GM12865 (cell line): Measurements from ENCODE around the gene PODN.

Experiments used
- DNase-seq: peaks from one replicate; pipeline ENCODE4 v3.0.0; 2010; ENCODE audit warnings: low read depth
- H3K4me3 ChIP-seq: 2 replicates; pipeline ENCODE4 v1.5.1; 2011; ENCODE audit warnings: mild to moderate bottlenecking, low read depth, low read length, control low read depth
- TF ChIP-seq, protein P1 (sequence below): IDR thresholded peaks from 2 replicates; pipeline ENCODE4 v1.5.1; 2011; ENCODE audit warnings: low read length, control low read depth, low read depth, inconsistent platforms; ENCODE audit not compliant: insufficient read depth; ENCODE audit errors: missing control alignments

Gene PODN

DNA sequence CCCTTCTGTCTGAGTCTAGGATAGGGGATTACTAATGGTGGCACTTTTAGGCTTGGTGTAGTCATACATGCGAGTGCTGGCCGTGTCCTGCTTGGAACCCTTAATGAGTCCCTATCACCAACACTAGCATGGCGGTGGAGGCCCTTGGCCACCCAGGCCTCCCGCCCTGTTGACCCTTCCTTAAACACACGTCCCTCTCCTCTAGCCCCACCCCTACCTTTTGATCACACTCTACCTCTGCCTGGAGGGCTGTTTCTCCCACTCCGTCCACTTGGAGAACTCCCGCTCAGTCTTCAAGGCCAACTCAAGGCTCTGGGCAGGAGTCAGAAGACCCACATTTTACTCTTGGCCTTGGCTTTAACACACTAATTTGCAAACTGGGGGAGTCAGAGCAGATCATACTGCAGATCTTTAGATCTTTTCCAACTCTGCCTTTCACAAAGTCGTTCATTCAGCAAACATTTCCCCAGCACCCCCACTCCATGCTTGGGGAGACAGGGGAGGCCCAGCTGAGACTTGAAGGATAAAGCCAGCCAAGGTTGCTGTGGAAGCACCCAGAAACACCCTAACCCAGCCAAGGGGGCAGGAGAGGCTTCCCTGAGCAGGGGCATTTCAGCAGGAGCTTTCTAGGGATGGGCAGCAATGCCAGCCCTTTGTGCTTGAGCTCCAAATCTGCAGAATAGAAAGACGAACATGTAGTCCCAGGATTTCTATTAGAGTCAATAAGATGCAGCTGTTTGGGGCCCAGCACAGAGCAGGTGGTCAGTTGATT lies 1.9 kb downstream of the PODN start:
- H3K4me3 ChIP-seq, result no peak overlapping the region
- no peak for DNase-seq
- TF ChIP-seq, protein P1, sequence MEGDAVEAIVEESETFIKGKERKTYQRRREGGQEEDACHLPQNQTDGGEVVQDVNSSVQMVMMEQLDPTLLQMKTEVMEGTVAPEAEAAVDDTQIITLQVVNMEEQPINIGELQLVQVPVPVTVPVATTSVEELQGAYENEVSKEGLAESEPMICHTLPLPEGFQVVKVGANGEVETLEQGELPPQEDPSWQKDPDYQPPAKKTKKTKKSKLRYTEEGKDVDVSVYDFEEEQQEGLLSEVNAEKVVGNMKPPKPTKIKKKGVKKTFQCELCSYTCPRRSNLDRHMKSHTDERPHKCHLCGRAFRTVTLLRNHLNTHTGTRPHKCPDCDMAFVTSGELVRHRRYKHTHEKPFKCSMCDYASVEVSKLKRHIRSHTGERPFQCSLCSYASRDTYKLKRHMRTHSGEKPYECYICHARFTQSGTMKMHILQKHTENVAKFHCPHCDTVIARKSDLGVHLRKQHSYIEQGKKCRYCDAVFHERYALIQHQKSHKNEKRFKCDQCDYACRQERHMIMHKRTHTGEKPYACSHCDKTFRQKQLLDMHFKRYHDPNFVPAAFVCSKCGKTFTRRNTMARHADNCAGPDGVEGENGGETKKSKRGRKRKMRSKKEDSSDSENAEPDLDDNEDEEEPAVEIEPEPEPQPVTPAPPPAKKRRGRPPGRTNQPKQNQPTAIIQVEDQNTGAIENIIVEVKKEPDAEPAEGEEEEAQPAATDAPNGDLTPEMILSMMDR, result no peak

DNA sequence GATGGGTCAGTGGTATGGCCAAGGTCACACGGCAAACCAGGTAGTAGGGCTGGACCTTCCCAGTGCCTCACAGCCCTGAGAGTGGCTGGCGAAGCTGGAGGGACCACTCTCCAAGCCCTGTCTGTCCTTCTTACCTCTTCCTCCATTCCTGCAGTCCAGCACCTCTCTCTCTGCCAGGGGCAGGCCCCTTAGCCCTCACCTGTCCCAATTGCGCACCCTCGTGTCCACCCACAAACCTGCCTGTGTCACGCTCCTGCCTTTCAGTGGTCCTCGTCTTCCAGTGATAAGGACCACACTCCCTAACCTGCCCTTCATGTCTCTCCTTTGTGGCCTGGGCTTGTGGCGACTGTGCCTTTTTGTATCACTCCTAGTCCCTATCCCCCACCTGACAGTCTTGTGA lies 3.4 kb downstream of the PODN start:
- no peak for DNase-seq
- TF ChIP-seq, protein P1, result no peak

DNA sequence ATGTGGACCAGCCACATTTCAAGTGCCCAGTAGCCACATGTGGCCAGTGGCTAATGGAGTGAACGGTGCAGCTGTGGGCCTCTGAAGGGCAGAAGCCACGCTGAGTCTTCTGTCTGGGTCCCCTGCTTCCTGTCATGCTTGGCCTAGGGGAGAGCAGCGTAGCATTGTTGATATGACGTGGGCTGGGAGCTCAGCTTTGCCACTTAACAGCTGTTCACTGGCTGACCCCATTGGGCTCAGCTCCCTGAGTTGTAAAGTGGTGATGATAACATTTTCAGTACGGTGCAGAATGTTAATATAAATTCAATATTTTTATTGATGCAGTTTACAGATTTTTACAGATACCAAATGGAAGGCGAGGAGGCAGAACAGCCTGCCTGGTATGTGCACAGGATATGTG lies 4.5 kb downstream of the PODN start:
- H3K4me3 ChIP-seq, result no peak overlapping the region
- DNase-seq, result no peak
- TF ChIP-seq, protein P1, result no peak

More for the DNA sequence above, 3.4 kb downstream of the PODN start:
- no peak overlapping the region for H3K4me3 ChIP-seq

DNA sequence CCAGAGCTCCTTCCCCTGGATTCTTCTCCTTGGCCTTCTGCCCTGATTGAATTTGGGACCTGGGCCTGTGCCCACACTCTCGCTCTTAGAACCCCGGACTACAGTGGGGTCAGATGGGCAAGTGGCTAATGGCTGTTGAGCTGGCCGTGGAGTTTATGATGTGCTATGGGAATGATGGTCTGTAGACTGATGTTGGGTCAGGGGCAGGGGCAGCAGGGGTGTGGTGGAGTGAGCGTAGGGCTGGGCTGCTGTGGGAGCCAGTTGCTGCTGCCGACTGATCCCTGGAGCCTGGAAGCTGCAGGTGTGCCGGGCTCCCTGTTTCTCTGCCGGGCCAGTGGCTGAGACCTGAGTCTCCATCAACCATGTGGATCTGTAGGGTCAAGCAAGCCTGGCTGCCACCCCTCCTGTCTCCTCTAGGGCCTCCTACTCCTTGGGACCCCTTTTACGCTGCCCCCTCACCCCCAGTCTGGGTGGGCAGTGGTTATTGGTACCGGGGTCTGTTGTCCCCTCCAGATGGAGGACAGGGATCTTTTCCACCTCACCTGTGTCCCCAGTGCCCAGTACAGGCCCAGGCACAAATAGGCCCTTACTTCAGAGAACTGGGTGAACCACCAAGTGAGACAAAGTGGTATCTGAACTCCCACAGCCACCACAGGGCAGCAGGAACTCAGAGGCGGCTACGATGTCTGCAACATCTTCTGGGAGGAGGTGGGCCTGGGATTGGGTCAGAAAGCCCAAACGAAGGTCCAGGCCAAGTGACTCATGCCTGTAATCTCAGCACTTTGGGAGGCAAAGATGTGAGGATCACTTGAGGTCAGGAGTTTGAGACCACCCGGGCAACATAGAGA lies 5.1 kb downstream of the PODN start:
- DNase-seq, result no peak
- no peak overlapping the region for H3K4me3 ChIP-seq
- TF ChIP-seq, protein P1, result no peak

DNA sequence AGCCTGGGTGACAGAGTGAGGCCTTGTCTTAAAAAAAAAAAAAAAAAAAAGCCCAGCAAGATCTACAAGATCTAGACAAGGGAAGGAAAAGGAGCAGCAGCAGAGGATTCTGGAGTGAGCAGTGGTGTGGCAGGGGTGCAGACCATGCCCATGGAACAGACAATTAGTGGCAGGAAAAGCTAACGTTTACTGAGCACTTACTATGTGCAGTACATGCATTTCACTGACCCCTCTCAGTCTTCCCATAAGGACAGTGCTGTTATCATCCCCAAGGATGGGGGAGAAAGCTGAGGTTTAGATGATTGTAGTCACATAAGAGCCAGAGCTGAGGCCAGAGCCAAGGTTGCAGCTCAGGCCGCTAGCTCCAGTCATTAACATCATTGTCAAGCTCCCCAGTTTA lies 5.9 kb downstream of the PODN start:
- TF ChIP-seq, protein P1, result no peak
- no peak for DNase-seq
- H3K4me3 ChIP-seq, result no peak overlapping the region

DNA sequence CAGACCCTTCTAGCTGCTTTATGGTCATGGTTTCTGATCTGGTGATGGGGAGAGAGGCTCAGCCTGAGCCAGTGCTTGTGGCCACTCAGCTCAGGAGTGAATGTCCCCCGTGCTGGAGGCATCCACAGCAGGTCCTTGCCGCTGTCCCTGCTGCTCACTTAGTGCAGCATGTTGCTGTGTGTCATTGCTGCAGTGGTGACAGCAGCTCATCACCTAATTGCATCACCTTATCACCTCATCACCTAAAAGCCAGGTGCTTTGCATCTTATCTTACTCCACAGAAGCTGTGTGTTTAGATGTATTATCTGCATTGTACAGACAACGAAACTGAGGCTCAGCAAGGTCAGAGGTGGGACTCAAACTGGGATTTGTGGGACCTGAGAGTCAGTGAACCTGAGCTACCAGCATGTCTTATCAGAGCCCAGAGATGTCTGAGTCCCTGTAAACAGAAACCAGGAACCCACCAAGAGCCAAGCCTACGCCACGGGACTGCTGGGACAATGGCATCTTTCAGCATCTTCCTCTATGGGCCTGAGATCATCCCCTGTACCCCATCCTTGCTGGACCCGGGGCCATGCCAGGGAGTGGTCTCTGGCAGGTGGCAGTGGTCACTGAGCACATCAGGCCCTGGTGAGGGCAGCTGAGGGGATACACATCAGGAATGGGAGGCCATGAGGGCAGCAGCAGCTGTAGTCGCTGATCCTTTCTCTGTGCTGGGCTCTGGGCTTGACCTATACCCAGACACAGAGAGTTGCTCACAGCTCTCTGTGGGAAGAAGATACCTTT lies 6.5 kb downstream of the PODN start:
- TF ChIP-seq, protein P1, result no peak
- DNase-seq, result no peak
- no peak overlapping the region for H3K4me3 ChIP-seq
